Measurements from ENCODE around the gene KLF14. TPM values are rescaled to one million over a fixed set of nuclear protein-coding genes. Genes with fewer than 3 reads are reported as not detected.
A peak's percentile ranks its signal among the peaks of the same experiment; 100 is the strongest.

The KLF14 gene
- total and polyA plus RNA-seq, 2 experiments from 2014 or later = 0.11 to 0.25 TPM

DNA sequence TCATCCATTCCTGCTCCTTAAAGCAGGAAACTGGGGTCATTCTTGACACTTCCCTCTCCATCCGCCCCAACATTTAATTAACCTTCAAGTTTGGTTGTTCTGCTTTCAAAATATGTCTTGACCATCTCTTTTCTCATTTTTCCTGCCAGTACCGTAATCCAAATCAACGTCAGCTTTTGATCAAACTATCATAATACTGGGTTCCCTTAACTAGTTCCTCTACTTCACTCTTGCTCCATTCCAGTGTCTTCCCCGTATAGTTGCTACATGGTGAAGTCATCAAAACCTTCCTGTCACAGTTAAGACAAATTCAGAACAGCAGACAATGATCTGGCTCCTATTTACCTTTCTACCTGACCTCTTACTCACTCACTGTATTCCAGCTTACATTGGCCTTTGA lies 6.6 kb upstream of the KLF14 start:
- no peak overlapping the region for H3K9ac ChIP-seq
- H3K27me3 ChIP-seq (replicated peaks; ENCODE audit: insufficient read depth) = peaks cover 72% of the 10 kb centered on the region
- TF ChIP-seq EZH2phosphoT487 (IDR thresholded peaks at IDR 0.05; ENCODE audit: insufficient read depth, low read depth) (no peak), EZH2 (IDR thresholded peaks at IDR 0.05; ENCODE audit: insufficient read depth, poor library complexity, severe bottlenecking) (no peak)
- no peak for DNase-seq
- in situ Hi-C loops (cut with MboI) = no loop called here
- no peak overlapping the region for H3K4me3 ChIP-seq
- no peak overlapping the region for H2AFZ ChIP-seq
- no peak overlapping the region for H3K4me2 ChIP-seq (ENCODE audit: unreplicated experiment)
- no peak overlapping the region for H3K27ac ChIP-seq
- WGBS, 2 experiments (ENCODE audit: low coverage in 1 of 2, low lambda C conversion rate in 2 of 2, missing lambda C conversion rate in 2 of 2) = 83 to 85% methylated on average over 4 of the region's 4 CpGs
- no peaks in the 10 kb centered on the region for H3F3A ChIP-seq (ENCODE audit: insufficient read depth)
- H3K9me3 ChIP-seq (ENCODE audit: low read depth) = no peaks in the 10 kb centered on the region
- no peaks in the 10 kb centered on the region for H3K36me3 ChIP-seq (ENCODE audit: low read depth)
- peaks cover 8% of the 10 kb centered on the region for H3K4me1 ChIP-seq (ENCODE audit: insufficient read depth)
- no peaks in the 10 kb centered on the region for H3K9me2 ChIP-seq (ENCODE audit: insufficient read depth)
- H3K79me2 ChIP-seq (ENCODE audit: insufficient read depth) = no peaks in the 10 kb centered on the region
- H4K20me1 ChIP-seq (ENCODE audit: insufficient read depth) = no peaks in the 10 kb centered on the region

DNA sequence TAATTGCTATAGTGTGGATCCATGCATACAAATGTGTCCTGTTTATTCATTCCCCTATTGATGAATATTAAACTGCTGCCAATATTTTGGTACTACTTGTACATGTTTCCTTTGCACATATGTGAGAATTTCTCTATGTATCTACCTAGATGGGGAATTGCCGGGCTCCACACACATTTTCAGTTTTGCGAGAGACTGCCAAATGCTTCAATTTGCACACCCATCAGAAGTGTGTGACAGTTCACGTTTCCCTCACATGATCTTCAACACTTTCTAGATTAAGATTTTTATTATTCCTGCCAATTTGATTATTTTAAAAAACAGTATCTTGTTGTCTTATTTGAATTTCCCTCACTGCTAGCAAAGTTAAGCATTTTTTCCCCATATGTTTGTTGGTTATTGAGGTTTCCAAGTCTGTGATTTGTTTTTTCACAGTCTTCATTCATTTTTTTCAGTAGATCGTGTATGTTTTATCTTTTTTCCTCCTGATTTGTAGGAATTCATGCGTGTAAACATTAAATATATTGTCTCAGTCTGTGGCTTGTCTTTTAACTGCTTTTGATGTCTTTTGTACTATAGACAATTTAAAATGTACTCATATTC lies 2.4 kb upstream of the KLF14 start:
- no peak overlapping the region for H3K4me2 ChIP-seq (ENCODE audit: unreplicated experiment)
- no peak for DNase-seq
- H3K9me3 ChIP-seq (ENCODE audit: low read depth) = no peaks in the 10 kb centered on the region
- no peaks in the 10 kb centered on the region for H3K36me3 ChIP-seq (ENCODE audit: low read depth)
- no peak for TF ChIP-seq EZH2 (IDR thresholded peaks at IDR 0.05; ENCODE audit: insufficient read depth, poor library complexity, severe bottlenecking)
- no peak for TF ChIP-seq EZH2phosphoT487 (IDR thresholded peaks at IDR 0.05; ENCODE audit: insufficient read depth, low read depth)
- H2AFZ ChIP-seq = no peak overlapping the region
- 38 to 43% methylated on average over 5 of the region's 5 CpGs for WGBS, 2 experiments (ENCODE audit: low coverage in 1 of 2, low lambda C conversion rate in 2 of 2, missing lambda C conversion rate in 2 of 2)
- H3K9me2 ChIP-seq (ENCODE audit: insufficient read depth) = no peaks in the 10 kb centered on the region
- H3K9ac ChIP-seq = no peak overlapping the region
- H3K4me3 ChIP-seq = no peak overlapping the region
- H3K27ac ChIP-seq = no peak overlapping the region
- H3F3A ChIP-seq (ENCODE audit: insufficient read depth) = no peaks in the 10 kb centered on the region
- H3K27me3 ChIP-seq (replicated peaks; ENCODE audit: insufficient read depth) = peaks cover 67% of the 10 kb centered on the region
- in situ Hi-C loops (cut with MboI) = no loop called here
- H4K20me1 ChIP-seq (ENCODE audit: insufficient read depth) = no peaks in the 10 kb centered on the region
- no peaks in the 10 kb centered on the region for H3K79me2 ChIP-seq (ENCODE audit: insufficient read depth)
- peaks cover 8% of the 10 kb centered on the region for H3K4me1 ChIP-seq (ENCODE audit: insufficient read depth)

DNA sequence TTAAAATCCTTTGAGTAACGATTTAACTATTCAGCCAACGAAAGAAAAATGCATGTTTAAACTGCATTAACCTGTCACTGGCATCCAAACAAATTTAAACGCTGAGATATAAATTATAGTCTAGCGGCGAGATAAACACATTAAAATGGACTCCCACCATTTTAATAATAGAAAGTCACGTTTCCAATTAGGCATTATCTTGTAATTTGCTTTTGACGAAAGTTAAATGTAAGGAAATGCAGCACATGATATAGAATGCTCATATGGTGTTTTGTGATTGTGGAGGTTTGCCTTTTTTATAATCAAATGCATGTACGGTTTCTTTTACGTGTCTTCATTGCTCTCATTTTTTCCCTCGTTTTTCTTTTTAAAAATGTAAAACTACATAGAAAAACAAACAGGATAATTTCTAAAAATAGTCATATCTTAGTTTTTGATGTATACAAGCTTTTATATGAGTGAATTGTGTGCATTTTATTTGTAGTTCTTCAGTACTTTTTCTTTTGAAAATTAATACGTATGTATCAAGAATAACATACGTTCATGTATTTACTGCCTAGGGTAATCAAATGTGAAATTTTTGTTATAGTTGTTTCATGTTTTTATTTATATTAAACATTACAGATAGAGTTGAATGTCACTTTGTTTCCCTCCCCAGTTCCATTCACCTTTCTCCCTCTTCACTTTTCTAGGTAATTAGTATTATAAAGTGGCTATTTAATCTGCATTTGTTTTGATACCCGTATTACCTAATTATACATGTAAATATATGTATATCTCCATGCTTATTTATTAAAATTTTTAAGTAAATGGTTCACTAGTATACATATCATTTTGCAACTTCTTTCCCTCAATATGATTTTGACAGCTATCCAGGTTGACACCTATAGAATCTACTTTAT lies 1.1 kb upstream of the KLF14 start:
- no peaks in the 10 kb centered on the region for H4K20me1 ChIP-seq (ENCODE audit: insufficient read depth)
- H3K27ac ChIP-seq = peak overlapping the region; percentile 11; the same call in 1 of the 2 replicates
- DNase-seq = no peak
- 16 to 18% methylated on average over 13 of the region's 13 CpGs for WGBS, 2 experiments (ENCODE audit: low coverage in 1 of 2, low lambda C conversion rate in 2 of 2, missing lambda C conversion rate in 2 of 2)
- H3K36me3 ChIP-seq (ENCODE audit: low read depth) = no peaks in the 10 kb centered on the region
- peak overlapping the region; percentile 69 for H2AFZ ChIP-seq
- peaks cover 54% of the 10 kb centered on the region for H3K27me3 ChIP-seq (replicated peaks; ENCODE audit: insufficient read depth)
- peak overlapping the region; percentile 68 for H3K9ac ChIP-seq
- H3F3A ChIP-seq (ENCODE audit: insufficient read depth) = no peaks in the 10 kb centered on the region
- H3K4me3 ChIP-seq = peak overlapping the region; percentile 73
- H3K4me2 ChIP-seq (ENCODE audit: unreplicated experiment) = peak overlapping the region; percentile 86
- peak; percentile 91 for TF ChIP-seq EZH2 (IDR thresholded peaks at IDR 0.05; ENCODE audit: insufficient read depth, poor library complexity, severe bottlenecking)
- 0 out of 2 replicates have a peak, but pooled peaks have one; percentile 42 for TF ChIP-seq EZH2phosphoT487 (IDR thresholded peaks at IDR 0.05; ENCODE audit: insufficient read depth, low read depth)
- no peaks in the 10 kb centered on the region for H3K9me3 ChIP-seq (ENCODE audit: low read depth)
- no peaks in the 10 kb centered on the region for H3K9me2 ChIP-seq (ENCODE audit: insufficient read depth)
- no peaks in the 10 kb centered on the region for H3K79me2 ChIP-seq (ENCODE audit: insufficient read depth)
- peaks cover 5% of the 10 kb centered on the region for H3K4me1 ChIP-seq (ENCODE audit: insufficient read depth)
- in situ Hi-C loops (cut with MboI) = no loop called here

DNA sequence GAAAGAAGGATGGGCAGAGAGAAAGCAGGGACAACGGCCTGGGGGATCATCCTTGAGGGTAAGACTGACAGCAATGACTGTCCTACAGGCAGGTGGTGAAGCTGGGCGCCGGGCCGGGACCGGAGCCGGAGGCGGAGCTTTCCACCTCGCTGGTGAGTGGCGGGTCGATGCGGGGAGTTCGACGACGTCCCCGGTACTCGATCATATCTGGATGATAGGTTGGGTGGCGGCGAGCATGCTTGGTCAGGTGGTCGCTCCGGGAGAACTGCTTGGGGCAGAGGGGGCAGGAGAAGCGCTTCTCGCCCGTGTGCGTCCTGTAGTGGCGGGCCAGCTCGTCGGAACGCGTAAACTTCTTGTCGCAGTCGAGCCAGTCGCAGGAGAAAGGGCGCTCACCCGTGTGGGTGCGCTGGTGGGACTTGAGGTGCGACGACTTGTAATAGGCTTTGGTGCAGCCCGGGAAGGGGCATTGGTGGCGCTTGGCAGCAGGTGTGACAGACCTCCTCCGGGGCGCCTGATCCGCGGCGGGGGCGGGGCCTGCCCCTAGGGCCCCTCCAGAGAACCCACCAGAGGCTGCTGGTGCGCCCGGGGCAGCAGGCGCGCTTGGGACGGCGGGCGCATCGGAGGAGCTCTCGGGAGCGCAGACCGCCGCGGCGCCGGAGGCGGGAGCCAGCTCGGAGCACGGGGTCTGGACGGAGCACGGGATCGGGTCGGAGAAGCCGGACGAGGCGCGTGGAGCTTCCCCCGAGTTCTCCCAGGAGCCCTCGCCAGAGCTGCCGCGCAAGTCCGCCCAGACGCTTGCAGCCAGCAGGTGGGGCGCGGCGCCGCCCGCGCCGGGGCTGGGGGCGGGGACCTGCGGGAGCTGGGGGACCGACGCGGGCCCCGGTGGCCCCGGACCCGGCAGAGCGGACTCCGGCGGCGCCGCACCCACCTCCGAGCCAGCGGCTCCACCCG lies 752 bp downstream of the KLF14 start:
- 22 to 23% methylated on average over 74 to 78 of the region's 100 CpGs for WGBS, 2 experiments (ENCODE audit: low coverage in 1 of 2, low lambda C conversion rate in 2 of 2, missing lambda C conversion rate in 2 of 2)
- Histone ChIP-seq H3F3A (ENCODE audit: insufficient read depth) (no peaks in the 10 kb centered on the region), H3K4me3 (peak overlapping the region; percentile 73), H3K27ac (no peak overlapping the region), H2AFZ (peak overlapping the region; percentile 59; the same call in 1 of the 2 replicates), H3K9ac (peak overlapping the region; percentile 42; the same call in 1 of the 2 replicates), H3K27me3 (replicated peaks; ENCODE audit: insufficient read depth) (peaks cover 41% of the 10 kb centered on the region), H3K36me3 (ENCODE audit: low read depth) (no peaks in the 10 kb centered on the region), H3K9me2 (ENCODE audit: insufficient read depth) (no peaks in the 10 kb centered on the region), H3K4me1 (ENCODE audit: insufficient read depth) (no peaks in the 10 kb centered on the region), H3K9me3 (ENCODE audit: low read depth) (no peaks in the 10 kb centered on the region), H4K20me1 (ENCODE audit: insufficient read depth) (no peaks in the 10 kb centered on the region), H3K79me2 (ENCODE audit: insufficient read depth) (no peaks in the 10 kb centered on the region), H3K4me2 (ENCODE audit: unreplicated experiment) (no peak overlapping the region)
- in situ Hi-C loops (cut with MboI) = no loop called here
- peak; percentile 41 for DNase-seq
- TF ChIP-seq EZH2phosphoT487 (IDR thresholded peaks at IDR 0.05; ENCODE audit: insufficient read depth, low read depth) (no peak), EZH2 (IDR thresholded peaks at IDR 0.05; ENCODE audit: insufficient read depth, poor library complexity, severe bottlenecking) (no peak)
